Endothelial cell (in vitro differentiated cells): ENCODE results near the gene TDRD1. TPM values are rescaled to one million over a fixed set of nuclear protein-coding genes. Genes with fewer than 3 reads are reported as not detected.

Source experiments
- DNase-seq: peaks from one replicate; pipeline ENCODE4 v3.0.0; 2021; ENCODE audit warnings: low spot score
- H3K27ac Mint-ChIP-seq: one replicate; pipeline ENCODE4 v1.8.0; 2021; ENCODE audit warnings: mixed read lengths, inconsistent platforms; ENCODE audit not compliant: unreplicated experiment
- H3K27me3 Mint-ChIP-seq: one replicate; pipeline ENCODE4 v1.8.0; 2021; ENCODE audit warnings: mild to moderate bottlenecking, moderate library complexity, mixed read lengths, inconsistent platforms; ENCODE audit not compliant: unreplicated experiment
- H3K36me3 Mint-ChIP-seq: one replicate; pipeline ENCODE4 v1.8.0; 2021; ENCODE audit warnings: mild to moderate bottlenecking, low read depth, mixed read lengths, inconsistent platforms; ENCODE audit not compliant: unreplicated experiment
- H3K4me1 Mint-ChIP-seq: one replicate; pipeline ENCODE4 v1.8.0; 2021; ENCODE audit warnings: mild to moderate bottlenecking, mixed read lengths, inconsistent platforms; ENCODE audit not compliant: unreplicated experiment
- H3K4me3 Mint-ChIP-seq: one replicate; pipeline ENCODE4 v1.8.0; 2021; ENCODE audit warnings: mild to moderate bottlenecking, mixed read lengths, inconsistent platforms; ENCODE audit not compliant: unreplicated experiment
- H3K9me3 Mint-ChIP-seq: one replicate; pipeline ENCODE4 v1.8.0; 2021; ENCODE audit warnings: mixed read lengths, inconsistent platforms; ENCODE audit not compliant: unreplicated experiment
- long read RNA-seq: library from polyadenylated mRNA; unstranded; transcript quantifications from one replicate; pipeline ENCODE4 v2.0.0, GENCODE V29; 2020; ENCODE audit not compliant: unreplicated experiment
- total RNA-seq: library from RNA; stranded (reverse); fragmentation: NEBNext Ultra II Directional; extraction: Animal tissue kit (Norgen Biotek cat#: 25700); gene quantifications from one replicate; pipeline ENCODE4 v1.2.1, GENCODE V29; 2021; ENCODE audit not compliant: unreplicated experiment
- TF ChIP-seq, protein P1 (sequence below): fragments of 200-600 bp; sonication (generic); IDR thresholded peaks from one replicate; pipeline ENCODE4 v1.5.0; 2021; ENCODE audit warnings: antibody characterized with exemption; ENCODE audit not compliant: unreplicated experiment

TDRD1 gene, protein sequence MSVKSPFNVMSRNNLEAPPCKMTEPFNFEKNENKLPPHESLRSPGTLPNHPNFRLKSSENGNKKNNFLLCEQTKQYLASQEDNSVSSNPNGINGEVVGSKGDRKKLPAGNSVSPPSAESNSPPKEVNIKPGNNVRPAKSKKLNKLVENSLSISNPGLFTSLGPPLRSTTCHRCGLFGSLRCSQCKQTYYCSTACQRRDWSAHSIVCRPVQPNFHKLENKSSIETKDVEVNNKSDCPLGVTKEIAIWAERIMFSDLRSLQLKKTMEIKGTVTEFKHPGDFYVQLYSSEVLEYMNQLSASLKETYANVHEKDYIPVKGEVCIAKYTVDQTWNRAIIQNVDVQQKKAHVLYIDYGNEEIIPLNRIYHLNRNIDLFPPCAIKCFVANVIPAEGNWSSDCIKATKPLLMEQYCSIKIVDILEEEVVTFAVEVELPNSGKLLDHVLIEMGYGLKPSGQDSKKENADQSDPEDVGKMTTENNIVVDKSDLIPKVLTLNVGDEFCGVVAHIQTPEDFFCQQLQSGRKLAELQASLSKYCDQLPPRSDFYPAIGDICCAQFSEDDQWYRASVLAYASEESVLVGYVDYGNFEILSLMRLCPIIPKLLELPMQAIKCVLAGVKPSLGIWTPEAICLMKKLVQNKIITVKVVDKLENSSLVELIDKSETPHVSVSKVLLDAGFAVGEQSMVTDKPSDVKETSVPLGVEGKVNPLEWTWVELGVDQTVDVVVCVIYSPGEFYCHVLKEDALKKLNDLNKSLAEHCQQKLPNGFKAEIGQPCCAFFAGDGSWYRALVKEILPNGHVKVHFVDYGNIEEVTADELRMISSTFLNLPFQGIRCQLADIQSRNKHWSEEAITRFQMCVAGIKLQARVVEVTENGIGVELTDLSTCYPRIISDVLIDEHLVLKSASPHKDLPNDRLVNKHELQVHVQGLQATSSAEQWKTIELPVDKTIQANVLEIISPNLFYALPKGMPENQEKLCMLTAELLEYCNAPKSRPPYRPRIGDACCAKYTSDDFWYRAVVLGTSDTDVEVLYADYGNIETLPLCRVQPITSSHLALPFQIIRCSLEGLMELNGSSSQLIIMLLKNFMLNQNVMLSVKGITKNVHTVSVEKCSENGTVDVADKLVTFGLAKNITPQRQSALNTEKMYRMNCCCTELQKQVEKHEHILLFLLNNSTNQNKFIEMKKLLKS
- 0.18 TPM for total RNA-seq
- long read RNA-seq = 0 reads

- H3K27ac Mint-ChIP-seq = no peak within 1 kb of the TSS
- no peak for DNase-seq
Measured at GRCh38 chr10:114179148-114179547, at the start of gene TDRD1. Gene TDRD1 (plus strand): TSS chr10:114179353. CDS start chr10:114187832, 8,479 bp downstream.

DNA sequence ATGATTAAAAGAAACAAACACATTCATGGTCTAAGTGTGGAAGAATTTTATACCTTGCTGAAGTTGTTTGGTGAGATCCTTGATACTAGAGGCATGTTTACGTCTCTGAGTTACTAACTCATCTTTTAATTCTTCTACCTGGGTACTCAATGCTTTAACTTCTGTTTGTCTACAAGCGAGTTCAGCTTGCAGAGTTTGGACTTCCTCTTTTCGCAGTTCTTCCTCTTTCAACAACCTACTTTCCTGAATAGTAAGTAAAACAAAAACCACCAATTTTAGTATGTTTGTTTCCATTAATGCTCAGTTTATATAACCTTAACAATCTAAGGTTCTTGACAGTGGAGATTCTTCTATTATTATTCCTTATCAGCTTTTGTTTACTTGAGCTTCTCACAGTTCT lies 48.1 kb upstream of the TDRD1 start:
- H3K36me3 Mint-ChIP-seq = peaks cover 22% of the 10 kb centered on the region

More at GRCh38 chr10:114179148-114179547, at the start of gene TDRD1:
- H3K27me3 Mint-ChIP-seq = peaks cover 5% of the 10 kb centered on the region
- no peaks in the 10 kb centered on the region for H3K36me3 Mint-ChIP-seq
- H3K4me1 Mint-ChIP-seq = peaks cover 7% of the 10 kb centered on the region
- no peak within 1 kb of the TSS for H3K4me3 Mint-ChIP-seq
- TF ChIP-seq, protein P1, sequence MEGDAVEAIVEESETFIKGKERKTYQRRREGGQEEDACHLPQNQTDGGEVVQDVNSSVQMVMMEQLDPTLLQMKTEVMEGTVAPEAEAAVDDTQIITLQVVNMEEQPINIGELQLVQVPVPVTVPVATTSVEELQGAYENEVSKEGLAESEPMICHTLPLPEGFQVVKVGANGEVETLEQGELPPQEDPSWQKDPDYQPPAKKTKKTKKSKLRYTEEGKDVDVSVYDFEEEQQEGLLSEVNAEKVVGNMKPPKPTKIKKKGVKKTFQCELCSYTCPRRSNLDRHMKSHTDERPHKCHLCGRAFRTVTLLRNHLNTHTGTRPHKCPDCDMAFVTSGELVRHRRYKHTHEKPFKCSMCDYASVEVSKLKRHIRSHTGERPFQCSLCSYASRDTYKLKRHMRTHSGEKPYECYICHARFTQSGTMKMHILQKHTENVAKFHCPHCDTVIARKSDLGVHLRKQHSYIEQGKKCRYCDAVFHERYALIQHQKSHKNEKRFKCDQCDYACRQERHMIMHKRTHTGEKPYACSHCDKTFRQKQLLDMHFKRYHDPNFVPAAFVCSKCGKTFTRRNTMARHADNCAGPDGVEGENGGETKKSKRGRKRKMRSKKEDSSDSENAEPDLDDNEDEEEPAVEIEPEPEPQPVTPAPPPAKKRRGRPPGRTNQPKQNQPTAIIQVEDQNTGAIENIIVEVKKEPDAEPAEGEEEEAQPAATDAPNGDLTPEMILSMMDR = no peak
- H3K9me3 Mint-ChIP-seq = no peaks in the 10 kb centered on the region

DNA sequence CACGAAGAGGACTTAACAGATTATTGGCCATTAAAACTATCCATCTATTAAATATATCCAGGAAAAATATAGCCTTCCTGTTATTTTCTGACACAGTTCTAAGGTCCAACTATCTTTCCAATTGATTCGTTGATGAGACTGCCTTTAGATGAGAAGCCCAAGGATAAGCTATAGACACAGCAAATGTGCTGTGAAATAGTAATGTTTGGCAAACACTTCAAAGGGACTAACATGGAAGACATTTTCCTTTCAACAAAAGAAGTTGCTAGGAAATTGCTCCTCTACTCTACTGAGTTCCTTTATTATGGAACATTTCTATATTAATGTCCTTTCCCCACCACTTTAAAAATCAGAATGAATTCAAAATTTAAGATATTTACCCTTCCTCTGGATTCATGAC lies 43.7 kb upstream of the TDRD1 start:
- no peak overlapping the region for H3K4me3 Mint-ChIP-seq
- H3K4me1 Mint-ChIP-seq = peaks cover 27% of the 10 kb centered on the region
- no peaks in the 10 kb centered on the region for H3K27me3 Mint-ChIP-seq
- TF ChIP-seq, protein P1 = no peak
- peaks cover 16% of the 10 kb centered on the region for H3K36me3 Mint-ChIP-seq
- no peak overlapping the region for H3K27ac Mint-ChIP-seq
- DNase-seq = no peak
- H3K9me3 Mint-ChIP-seq = no peaks in the 10 kb centered on the region

More for the DNA sequence above, 48.1 kb upstream of the TDRD1 start:
- TF ChIP-seq, protein P1 = no peak
- H3K4me1 Mint-ChIP-seq = peaks cover 14% of the 10 kb centered on the region
- H3K27me3 Mint-ChIP-seq = no peaks in the 10 kb centered on the region
- H3K4me3 Mint-ChIP-seq = no peak overlapping the region
- DNase-seq = no peak
- peak overlapping the region; percentile 70 for H3K27ac Mint-ChIP-seq
- no peaks in the 10 kb centered on the region for H3K9me3 Mint-ChIP-seq

DNA sequence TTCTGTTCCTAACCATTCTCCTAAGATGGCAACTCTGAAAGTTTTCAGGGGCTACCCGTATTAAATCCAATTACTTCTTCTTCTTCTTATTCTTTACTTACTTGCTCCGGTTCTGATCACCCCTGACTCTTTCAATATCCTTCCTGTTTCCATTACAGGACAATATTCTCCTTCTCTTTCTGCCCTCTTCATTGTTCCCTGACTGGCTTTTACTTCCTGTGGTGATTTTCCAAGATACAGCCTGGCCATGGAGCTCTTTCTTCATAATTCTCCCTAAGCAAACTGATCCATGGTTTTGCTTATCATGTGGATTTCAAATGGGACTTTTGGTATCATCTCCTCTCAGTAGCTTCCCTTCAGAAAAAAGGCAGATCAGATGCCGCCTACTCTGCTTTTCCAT lies 40.6 kb upstream of the TDRD1 start:
- no peaks in the 10 kb centered on the region for H3K9me3 Mint-ChIP-seq
- peak overlapping the region; percentile 86 for H3K27ac Mint-ChIP-seq
- peaks cover 18% of the 10 kb centered on the region for H3K36me3 Mint-ChIP-seq
- DNase-seq = no peak
- H3K4me1 Mint-ChIP-seq = peaks cover 12% of the 10 kb centered on the region
- peak overlapping the region; percentile 21 for H3K4me3 Mint-ChIP-seq
- TF ChIP-seq, protein P1 = no peak
- H3K27me3 Mint-ChIP-seq = no peaks in the 10 kb centered on the region
